H1 (cell line): Measurements from ENCODE around the gene GGCX. TPM values are rescaled to one million over a fixed set of nuclear protein-coding genes. Genes with fewer than 3 reads are reported as not detected.

ENCODE experiments used
- CTCF ChIA-PET: fragments of 300-600 bp; sonication (Branson Sonifier 250); formaldehyde crosslinking; loops from one replicate; lab custom pipeline; 2021; ENCODE audit not compliant: partially characterized antibody; lab: Charles Lee
- POLR2A ChIA-PET: fragments of 300-600 bp; sonication (Branson Sonifier 250); formaldehyde crosslinking; loops from one replicate; lab custom pipeline; 2021; ENCODE audit warnings: inconsistent platforms; ENCODE audit not compliant: partially characterized antibody; lab: Charles Lee
- DNase-seq, 2 experiments: peaks; one replicate each; pipeline versions ENCODE4 v3.0.0 to v3.0.0-alpha.2; 2010 to 2022; ENCODE audit warnings: low spot score in 2 of 2, low read depth in 1 of 2, mixed read lengths in 1 of 2
- FAIRE-seq: peaks from 2 replicates; lab custom pipeline; 2011; peaks lifted over from hg19 to GRCh38; lab: Jason Lieb, UNC
- H2AFZ ChIP-seq: 2 replicates; pipeline ENCODE4 v1.8.1; 2012; ENCODE audit warnings: low read length, inconsistent platforms
- H2AK5ac ChIP-seq: 2 replicates; pipeline ENCODE4 v1.6.1; 2013; ENCODE audit warnings: low read depth, low read length
- H2BK120ac ChIP-seq: replicated peaks from 2 replicates; pipeline ENCODE3; 2013; ENCODE audit warnings: low read depth, low read length, inconsistent platforms
- H2BK12ac ChIP-seq: 2 replicates; pipeline ENCODE4 v1.6.1; 2013; ENCODE audit warnings: low read depth, low read length
- H2BK15ac ChIP-seq: 2 replicates; pipeline ENCODE4 v1.6.1; 2013; ENCODE audit warnings: low read length
- H2BK20ac ChIP-seq: 2 replicates; pipeline ENCODE4 v1.6.1; 2013; ENCODE audit warnings: low read length
- H2BK5ac ChIP-seq: 2 replicates; pipeline ENCODE4 v1.6.1; 2013; ENCODE audit warnings: low read depth, low read length
- H3K14ac ChIP-seq: 2 replicates; pipeline ENCODE4 v1.6.1; 2013; ENCODE audit warnings: inconsistent platforms; ENCODE audit not compliant: insufficient read length
- H3K18ac ChIP-seq: 2 replicates; pipeline ENCODE4 v1.6.1; 2013; ENCODE audit warnings: low read length; ENCODE audit errors: extremely low read depth
- H3K23ac ChIP-seq: 2 replicates; pipeline ENCODE4 v1.6.1; 2013; ENCODE audit warnings: inconsistent platforms; ENCODE audit not compliant: insufficient read length
- H3K23me2 ChIP-seq: 2 replicates; pipeline ENCODE4 v1.6.1; 2013; ENCODE audit warnings: low read depth, low read length
- H3K27ac ChIP-seq: 2 replicates; pipeline ENCODE4 v1.6.1; 2011; ENCODE audit warnings: low read depth, low read length, inconsistent platforms
- H3K27me3 ChIP-seq, 4 experiments: replicated peaks in 1 of 4; 1 replicate in 1 of 4; 2 replicates in 3 of 4; pipeline versions ENCODE4 v1.6.1 to v1.8.1; 2011 to 2013; ENCODE audit warnings: low read length in 3 of 4, mild to moderate bottlenecking in 3 of 4, inconsistent platforms in 2 of 4, mixed read lengths in 2 of 4, moderate library complexity in 1 of 4; ENCODE audit not compliant: control insufficient read depth in 3 of 4, insufficient read depth in 3 of 4; ENCODE audit errors: extremely low read depth in 1 of 4
- H3K36me3 ChIP-seq, 4 experiments: 2 replicates each; pipeline versions ENCODE4 v1.6.1 to v1.8.1; 2011 to 2013; ENCODE audit warnings: mild to moderate bottlenecking in 4 of 4, low read length in 3 of 4, moderate library complexity in 2 of 4, control low read depth in 1 of 4, inconsistent platforms in 1 of 4; ENCODE audit not compliant: insufficient read depth in 4 of 4, control insufficient read depth in 2 of 4
- H3K4ac ChIP-seq: replicated peaks from 2 replicates; pipeline ENCODE3; 2013; ENCODE audit warnings: low read length, low read depth, mixed read lengths, inconsistent platforms; ENCODE audit not compliant: insufficient read length
- H3K4me1 ChIP-seq, 4 experiments: replicated peaks in 1 of 4; 1 replicate in 1 of 4; 2 replicates in 3 of 4; pipeline versions ENCODE4 v1.6.1 to v1.8.1; 2011 to 2013; ENCODE audit warnings: low read length in 3 of 4, inconsistent platforms in 2 of 4, mixed read lengths in 1 of 4; ENCODE audit not compliant: insufficient read depth in 4 of 4, control insufficient read depth in 3 of 4
- H3K4me2 ChIP-seq, 2 experiments: 2 replicates each; pipeline versions ENCODE4 v1.6.1 to v1.8.1; 2011 to 2013; ENCODE audit warnings: low read depth in 2 of 2, low read length in 2 of 2, control low read depth in 1 of 2, inconsistent platforms in 1 of 2, mild to moderate bottlenecking in 1 of 2; ENCODE audit not compliant: insufficient read depth in 1 of 2
- H3K4me3 ChIP-seq, 4 experiments: fragments of 200-600, 300-600 bp in 1 of 4; sonication (generic), shearing (Covaris generic), sonication (Bioruptor Twin) in 1 of 4; 2 replicates each; pipeline versions ENCODE4 v1.5.1 to v1.8.1; 2011 to 2016; ENCODE audit warnings: low read length in 4 of 4, low read depth in 3 of 4, control low read depth in 2 of 4, inconsistent platforms in 2 of 4, mild to moderate bottlenecking in 2 of 4, mixed read lengths in 1 of 4, moderate library complexity in 1 of 4; ENCODE audit not compliant: insufficient read depth in 2 of 4; ENCODE audit errors: extremely low read depth in 1 of 4
- H3K56ac ChIP-seq: replicated peaks from 2 replicates; pipeline ENCODE3; 2013; ENCODE audit warnings: low read depth, mild to moderate bottlenecking, mixed read lengths, low read length, inconsistent platforms; ENCODE audit not compliant: insufficient read length
- H3K79me1 ChIP-seq: 2 replicates; pipeline ENCODE4 v1.6.1; 2013; ENCODE audit warnings: low read depth, low read length, control low read depth
- H3K79me2 ChIP-seq, 2 experiments: 2 replicates each; pipeline versions ENCODE4 v1.6.1 to v1.8.1; 2012 to 2013; ENCODE audit warnings: low read length in 2 of 2, mild to moderate bottlenecking in 2 of 2, inconsistent platforms in 1 of 2; ENCODE audit not compliant: insufficient read depth in 2 of 2, control insufficient read depth in 1 of 2
- H3K9ac ChIP-seq, 4 experiments: replicated peaks in 1 of 4; 1 replicate in 1 of 4; 2 replicates in 3 of 4; pipeline versions ENCODE4 v1.6.1 to v1.8.1; 2011 to 2013; ENCODE audit warnings: low read depth in 3 of 4, low read length in 3 of 4, control low read depth in 2 of 4, mild to moderate bottlenecking in 2 of 4, moderate library complexity in 2 of 4, inconsistent platforms in 1 of 4; ENCODE audit errors: extremely low read depth in 1 of 4
- H3K9me3 ChIP-seq, 2 experiments: 2 replicates each; pipeline versions ENCODE4 v1.6.1 to v1.8.1; 2012 to 2013; ENCODE audit warnings: mild to moderate bottlenecking in 2 of 2, moderate library complexity in 2 of 2, control low read depth in 1 of 2, inconsistent platforms in 1 of 2, low read depth in 1 of 2, low read length in 1 of 2, mixed read lengths in 1 of 2; ENCODE audit not compliant: insufficient read depth in 2 of 2
- H4K20me1 ChIP-seq, 2 experiments: replicated peaks in 1 of 2; 2 replicates each; pipeline versions ENCODE3 to v1.8.1; 2011 to 2013; ENCODE audit warnings: inconsistent platforms in 2 of 2, low read length in 2 of 2, mild to moderate bottlenecking in 1 of 2; ENCODE audit not compliant: insufficient read depth in 2 of 2, control insufficient read depth in 1 of 2
- H4K5ac ChIP-seq: 2 replicates; pipeline ENCODE4 v1.6.1; 2013; ENCODE audit warnings: low read length, low read depth, mixed read lengths, inconsistent platforms; ENCODE audit not compliant: insufficient read length
- H4K8ac ChIP-seq: 2 replicates; pipeline ENCODE4 v1.8.0; 2013; ENCODE audit warnings: mild to moderate bottlenecking, moderate library complexity, low read length, inconsistent platforms; ENCODE audit not compliant: insufficient read depth; ENCODE audit errors: extremely low read depth
- H4K91ac ChIP-seq: replicated peaks from 2 replicates; pipeline ENCODE3; 2013; ENCODE audit warnings: low read length, mixed read lengths, inconsistent platforms; ENCODE audit not compliant: insufficient read length
- ASH2L ChIP-seq: fragments of 200-600, 300-600 bp; sonication (generic); IDR thresholded peaks from one replicate; pipeline ENCODE4 v1.7.1; 2017; ENCODE audit warnings: low read length
- ATF3 ChIP-seq: IDR thresholded peaks from 2 replicates; pipeline ENCODE4 v1.6.1; 2011; ENCODE audit warnings: low read depth, mild to moderate bottlenecking, low read length; ENCODE audit not compliant: insufficient read depth
- BACH1 ChIP-seq: IDR thresholded peaks from 2 replicates; pipeline ENCODE4 v1.6.1; 2012; ENCODE audit warnings: low read length, improper control_type of control experiment
- GABPA ChIP-seq: IDR thresholded peaks from 2 replicates; pipeline ENCODE4 v1.6.1; 2011; ENCODE audit warnings: mild to moderate bottlenecking, low read length, moderate library complexity, borderline replicate concordance; ENCODE audit not compliant: insufficient read depth
- HDAC2 ChIP-seq, 2 experiments: fragments of 300-600 bp in 1 of 2; sonication (generic) in 1 of 2; IDR thresholded peaks; 2 replicates each; pipeline ENCODE4 v1.6.1; 2011 to 2012; ENCODE audit warnings: low read depth in 2 of 2, low read length in 2 of 2, mild to moderate bottlenecking in 2 of 2, moderate library complexity in 2 of 2, borderline replicate concordance in 1 of 2, inconsistent platforms in 1 of 2
- HDAC6 ChIP-seq: IDR thresholded peaks from one replicate; pipeline ENCODE4 v1.7.1; 2012; ENCODE audit warnings: low read depth, mild to moderate bottlenecking, inconsistent platforms, low read length, moderate library complexity
- KDM1A ChIP-seq: fragments of 200-600, 300-600 bp; sonication (generic); IDR thresholded peaks from 2 replicates; pipeline ENCODE4 v1.7.1; 2016; ENCODE audit warnings: mild to moderate bottlenecking, low read length, borderline replicate concordance
- SIX5 ChIP-seq: IDR thresholded peaks from 2 replicates; pipeline ENCODE4 v1.6.1; 2011; ENCODE audit warnings: mild to moderate bottlenecking, low read depth, low read length
- TEAD4 ChIP-seq: IDR thresholded peaks from 2 replicates; pipeline ENCODE4 v1.6.1; 2012; ENCODE audit warnings: low read depth, low read length, inconsistent platforms, mixed read lengths
- WGBS, 2 experiments: shearing (Covaris generic) in 1 of 2; methylation state at CpG; one replicate each; pipeline versions ENCODE4 v1.1.6 to v1.1.7; 2013 to 2015; ENCODE audit warnings: low lambda C conversion rate in 2 of 2, mixed read lengths in 2 of 2, inconsistent platforms in 1 of 2, low coverage in 1 of 2, missing lambda C conversion rate in 1 of 2; ENCODE audit not compliant: insufficient replicate concordance in 2 of 2, insufficient coverage in 1 of 2, insufficient read length in 1 of 2; ENCODE audit errors: extremely low coverage in 1 of 2, missing lambda C conversion rate in 1 of 2; 5-methylcytosine and 5-hydroxymethylcytosine counted together
- polyA plus RNA-seq, 7 experiments: library from polyadenylated mRNA; depleted of rRNA in 3 of 7; stranded (reverse) in 5 of 7; unstranded in 2 of 7; fragments of >200 nt in 5 of 7; fragments of 200-250 nt in 2 of 7; gene quantifications; 1 replicate in 5 of 7; 2 replicates in 1 of 7; 4 replicates in 1 of 7; pipeline versions ENCODE4 v1.2.1 to v1.2.3, GENCODE V29; 2011 to 2013; ENCODE audit warnings: missing spikeins in 2 of 7, mixed read lengths in 2 of 7
- total RNA-seq: library from RNA; stranded (reverse); fragmentation: NEBNext Ultra II Directional; extraction: Animal tissue kit (Norgen Biotek cat#: 25700); gene quantifications from 2 replicates; pipeline ENCODE4 v1.2.1, GENCODE V29; 2021

Gene GGCX
- total and polyA plus RNA-seq, 2 of the 8 experiments (the other 6 are each of a cell fraction or from before 2014, with no cell fraction given) = 29.4 to 33.8 TPM

- Histone ChIP-seq H3K27me3 (no peaks in the 10 kb centered on the region; a peak in 1 of 7 replicates), H3K36me3 (no peaks in the 10 kb centered on the region), H2BK5ac (no peak overlapping the region), H2BK120ac (no peak overlapping the region), H3K4ac (no peak overlapping the region), H3K18ac (no peak overlapping the region), H4K5ac (no peak overlapping the region), H4K91ac (no peak overlapping the region), H3K79me1 (no peaks in the 10 kb centered on the region), H3K27ac (no peak overlapping the region), H3K4me3 (no peak overlapping the region), H3K56ac (no peak overlapping the region), H2AK5ac (no peak overlapping the region), H2BK20ac (no peak overlapping the region), H3K9ac (no peak overlapping the region), H3K79me2 (no peaks in the 10 kb centered on the region), H2AFZ (no peak overlapping the region), H4K20me1 (no peaks in the 10 kb centered on the region), H3K14ac (no peak overlapping the region), H3K4me1 (peaks cover 5 to 12% (median 6%) of the 10 kb centered on the region in 4 experiments; a peak in 5 of 7 replicates), H3K4me2 (no peak overlapping the region), H3K9me3 (no peaks in the 10 kb centered on the region), H2BK12ac (no peak overlapping the region), H2BK15ac (no peak overlapping the region), H3K23me2 (no peaks in the 10 kb centered on the region), H3K23ac (no peak overlapping the region), H4K8ac (no peak overlapping the region)
- TF ChIP-seq BACH1 (no peak), ASH2L (no peak), ATF3 (no peak), HDAC2 (IDR thresholded peaks at IDR 0.05; ENCODE audit: borderline replicate concordance in 1 of 2, low read depth in 2 of 2, low read length in 2 of 2) (no peak), KDM1A (no peak), TEAD4 (no peak), SIX5 (no peak), GABPA (no peak), HDAC6 (no peak)
- ChIA-PET POLR2A (interaction anchor here (19.1 kb wide), 1 partner anchor 18 kb away, joined by 347 read pairs; the partner anchor contains the start of gene MAT2A), CTCF (interaction anchor here (0.7 to 5.0 kb wide), 2 partner anchors 16 to 57 kb away, joined by 3 to 22 read pairs; partner anchors contain the start of gene MAT2A)
- DNase-seq (no peak), FAIRE-seq (no peak)
- WGBS, 2 experiments = 92% methylated on average over 6 of the region's 6 CpGs; no CpG with 5 or more reads in 1 of the 2 experiments
Measured at GRCh38 chr2:85522090-85522647, 39.1 kb downstream of the GGCX start.
